Measurements from ENCODE around the gene PTPN21. TPM values are rescaled to one million over a fixed set of nuclear protein-coding genes. Genes with fewer than 3 reads are reported as not detected.
A peak's percentile ranks its signal among the peaks of the same experiment; 100 is the strongest.

Gene PTPN21
- 22.4 TPM for total RNA-seq
- polyA plus RNA-seq: 14.5 TPM

- H3K4me3 ChIP-seq (ENCODE audit: low read depth, low read length): peak within 1 kb of the TSS; percentile 99
- H3K27ac ChIP-seq (ENCODE audit: low read depth): peak within 1 kb of the TSS; percentile 94
- H3K4me1 ChIP-seq (ENCODE audit: insufficient read depth): no peaks in the 10 kb centered on the region
- DNase-seq (ENCODE audit: extremely low spot score): peak; percentile 26
- H3K36me3 ChIP-seq (ENCODE audit: insufficient read depth): no peaks in the 10 kb centered on the region
- WGBS: under 1% methylated on average over 103 of the region's 103 CpGs
These were observed at the start of gene PTPN21 for GRCh38 chr14:88554457-88555286. Gene PTPN21 (minus strand): TSS chr14:88555007. CDS start chr14:88550417, 4,590 bp downstream.

- DNase-seq (ENCODE audit: extremely low spot score): no peak
- Histone ChIP-seq H3K4me1 (ENCODE audit: insufficient read depth) (no peaks in the 10 kb centered on the region), H3K27ac (ENCODE audit: low read depth) (no peak overlapping the region), H3K36me3 (ENCODE audit: insufficient read depth) (peaks cover 8% of the 10 kb centered on the region), H3K4me3 (ENCODE audit: low read depth, low read length) (no peak overlapping the region)
These were observed 49.4 kb upstream of the PTPN21 start for GRCh38 chr14:88604212-88604611.

- Histone ChIP-seq H3K4me3 (ENCODE audit: low read depth, low read length) (no peak overlapping the region), H3K36me3 (ENCODE audit: insufficient read depth) (no peaks in the 10 kb centered on the region), H3K27ac (ENCODE audit: low read depth) (no peak overlapping the region), H3K4me1 (ENCODE audit: insufficient read depth) (no peaks in the 10 kb centered on the region)
- WGBS: 86% methylated on average over 10 of the region's 10 CpGs
- no peak for DNase-seq (ENCODE audit: extremely low spot score)
These were observed 45.1 kb upstream of the PTPN21 start for GRCh38 chr14:88599761-88600439.

- WGBS: 94% methylated on average over 8 of the region's 8 CpGs
These were observed 44.5 kb upstream of the PTPN21 start for GRCh38 chr14:88599326-88599725.

GRCh38 chr14:88598097-88598675 is 43.4 kb upstream of the PTPN21 start:
- H3K27ac ChIP-seq (ENCODE audit: low read depth): no peak overlapping the region
- DNase-seq (ENCODE audit: extremely low spot score): no peak
- 88% methylated on average over 2 of the region's 2 CpGs for WGBS
- H3K4me1 ChIP-seq (ENCODE audit: insufficient read depth): no peaks in the 10 kb centered on the region
- no peaks in the 10 kb centered on the region for H3K36me3 ChIP-seq (ENCODE audit: insufficient read depth)
- no peak overlapping the region for H3K4me3 ChIP-seq (ENCODE audit: low read depth, low read length)

More at GRCh38 chr14:88599326-88599725, 44.5 kb upstream of the PTPN21 start:
- Histone ChIP-seq H3K36me3 (ENCODE audit: insufficient read depth) (no peaks in the 10 kb centered on the region), H3K27ac (ENCODE audit: low read depth) (no peak overlapping the region), H3K4me1 (ENCODE audit: insufficient read depth) (no peaks in the 10 kb centered on the region), H3K4me3 (ENCODE audit: low read depth, low read length) (no peak overlapping the region)
- no peak for DNase-seq (ENCODE audit: extremely low spot score)

- Histone ChIP-seq H3K4me1 (ENCODE audit: insufficient read depth) (no peaks in the 10 kb centered on the region), H3K4me3 (ENCODE audit: low read depth, low read length) (no peak overlapping the region), H3K27ac (ENCODE audit: low read depth) (no peak overlapping the region), H3K36me3 (ENCODE audit: insufficient read depth) (no peaks in the 10 kb centered on the region)
- DNase-seq (ENCODE audit: extremely low spot score): no peak
- 94% methylated on average over 4 of the region's 4 CpGs for WGBS
These were observed 42.8 kb upstream of the PTPN21 start for GRCh38 chr14:88597601-88598000.

GRCh38 chr14:88597038-88597437 is 42.2 kb upstream of the PTPN21 start:
- Histone ChIP-seq H3K27ac (ENCODE audit: low read depth) (no peak overlapping the region), H3K4me3 (ENCODE audit: low read depth, low read length) (no peak overlapping the region), H3K36me3 (ENCODE audit: insufficient read depth) (no peaks in the 10 kb centered on the region), H3K4me1 (ENCODE audit: insufficient read depth) (no peaks in the 10 kb centered on the region)
- no peak for DNase-seq (ENCODE audit: extremely low spot score)
- 83% methylated on average over 4 of the region's 4 CpGs for WGBS

GRCh38 chr14:88592031-88592430 is 37.2 kb upstream of the PTPN21 start:
- H3K4me1 ChIP-seq (ENCODE audit: insufficient read depth): no peaks in the 10 kb centered on the region
- 33% methylated on average over 1 of the region's 1 CpG for WGBS
- H3K36me3 ChIP-seq (ENCODE audit: insufficient read depth): no peaks in the 10 kb centered on the region
- H3K27ac ChIP-seq (ENCODE audit: low read depth): no peak overlapping the region
- no peak for DNase-seq (ENCODE audit: extremely low spot score)
- no peak overlapping the region for H3K4me3 ChIP-seq (ENCODE audit: low read depth, low read length)

- H3K27ac ChIP-seq (ENCODE audit: low read depth): no peak overlapping the region
- WGBS: 28% methylated on average over 4 of the region's 4 CpGs
- no peaks in the 10 kb centered on the region for H3K4me1 ChIP-seq (ENCODE audit: insufficient read depth)
- H3K4me3 ChIP-seq (ENCODE audit: low read depth, low read length): no peak overlapping the region
- no peak for DNase-seq (ENCODE audit: extremely low spot score)
- no peaks in the 10 kb centered on the region for H3K36me3 ChIP-seq (ENCODE audit: insufficient read depth)
These were observed 35.4 kb upstream of the PTPN21 start for GRCh38 chr14:88590173-88590572.

- no peak overlapping the region for H3K27ac ChIP-seq (ENCODE audit: low read depth)
- DNase-seq (ENCODE audit: extremely low spot score): no peak
- H3K4me3 ChIP-seq (ENCODE audit: low read depth, low read length): no peak overlapping the region
- 97% methylated on average over 5 of the region's 5 CpGs for WGBS
- H3K36me3 ChIP-seq (ENCODE audit: insufficient read depth): no peaks in the 10 kb centered on the region
- no peaks in the 10 kb centered on the region for H3K4me1 ChIP-seq (ENCODE audit: insufficient read depth)
These were observed 33.3 kb upstream of the PTPN21 start for GRCh38 chr14:88588081-88588480.

- no peaks in the 10 kb centered on the region for H3K36me3 ChIP-seq (ENCODE audit: insufficient read depth)
- 95% methylated on average over 3 of the region's 3 CpGs for WGBS
- DNase-seq (ENCODE audit: extremely low spot score): no peak
- no peak overlapping the region for H3K27ac ChIP-seq (ENCODE audit: low read depth)
- H3K4me1 ChIP-seq (ENCODE audit: insufficient read depth): no peaks in the 10 kb centered on the region
- no peak overlapping the region for H3K4me3 ChIP-seq (ENCODE audit: low read depth, low read length)
These were observed 29.6 kb upstream of the PTPN21 start for GRCh38 chr14:88584451-88584850.

GRCh38 chr14:88576222-88576621 is 21.4 kb upstream of the PTPN21 start:
- WGBS: 90% methylated on average over 5 of the region's 5 CpGs
- no peak for DNase-seq (ENCODE audit: extremely low spot score)
- Histone ChIP-seq H3K36me3 (ENCODE audit: insufficient read depth) (peaks cover 11% of the 10 kb centered on the region), H3K27ac (ENCODE audit: low read depth) (no peak overlapping the region), H3K4me3 (ENCODE audit: low read depth, low read length) (no peak overlapping the region), H3K4me1 (ENCODE audit: insufficient read depth) (no peaks in the 10 kb centered on the region)

- 94% methylated on average over 4 of the region's 4 CpGs for WGBS
- Histone ChIP-seq H3K36me3 (ENCODE audit: insufficient read depth) (peaks cover 20% of the 10 kb centered on the region), H3K4me3 (ENCODE audit: low read depth, low read length) (no peak overlapping the region), H3K27ac (ENCODE audit: low read depth) (no peak overlapping the region), H3K4me1 (ENCODE audit: insufficient read depth) (no peaks in the 10 kb centered on the region)
- DNase-seq (ENCODE audit: extremely low spot score): no peak
These were observed 17.3 kb upstream of the PTPN21 start for GRCh38 chr14:88572117-88572516.

- no peak overlapping the region for H3K27ac ChIP-seq (ENCODE audit: low read depth)
- whole genome bisulfite sequencing: 77% methylated on average over 3 of the region's 3 CpGs
- H3K4me1 ChIP-seq (ENCODE audit: insufficient read depth): no peaks in the 10 kb centered on the region
- no peak overlapping the region for H3K4me3 ChIP-seq (ENCODE audit: low read depth, low read length)
- H3K36me3 ChIP-seq (ENCODE audit: insufficient read depth): peaks cover 11% of the 10 kb centered on the region
- DNase-seq (ENCODE audit: extremely low spot score): no peak
These were observed 13.4 kb upstream of the PTPN21 start for GRCh38 chr14:88568196-88568595.

Measured in urinary bladder (tissue), 4 donors.